ENCODE results near the gene DMGDH. TPM values are rescaled to one million over a fixed set of nuclear protein-coding genes. Genes with fewer than 3 reads are reported as not detected.

DMGDH gene
- total and polyA plus RNA-seq, 10 of the 15 experiments (the other 5 are each of a cell fraction or from before 2014, with no cell fraction given): 0.22 to 1.5 (median 0.44) TPM; not detected in 3

DNA sequence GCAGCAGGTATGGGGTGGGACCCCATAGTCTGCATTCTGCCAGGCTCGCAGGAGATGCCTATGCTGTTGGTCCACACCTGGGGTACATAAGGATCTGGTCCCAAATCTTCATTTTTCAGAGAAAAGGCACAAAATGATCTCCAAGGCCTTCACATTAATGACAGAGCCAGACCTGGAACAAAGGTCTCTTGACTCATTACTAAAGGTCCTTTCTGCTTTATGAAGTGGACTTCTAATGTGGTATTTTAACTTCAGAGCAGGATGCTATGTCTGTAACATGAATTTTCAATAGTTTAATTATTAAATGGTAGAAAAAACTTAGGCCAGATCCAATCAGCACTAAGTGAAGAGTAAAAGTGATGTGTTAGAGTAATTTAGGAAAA lies 38.0 kb downstream of the DMGDH start:
- H3K27me3 ChIP-seq (replicated peaks in 1 of 2; ENCODE audit: control insufficient read depth in 2 of 2, insufficient read depth in 2 of 2, low read length in 1 of 2): no peaks in the 10 kb centered on the region; a peak in 1 of 4 replicates
- H4K20me1 ChIP-seq (ENCODE audit: control insufficient read depth, insufficient read depth): no peaks in the 10 kb centered on the region
- no peaks in the 10 kb centered on the region for H3K79me2 ChIP-seq (ENCODE audit: control insufficient read depth, insufficient read depth, low read length)
- H3K4me2 ChIP-seq (ENCODE audit: control insufficient read depth, insufficient read depth): no peak overlapping the region
- in situ Hi-C loops (cut with MboI): no loop called here
- 43% methylated on average over 1 of the region's 1 CpG for WGBS (ENCODE audit: insufficient coverage, insufficient replicate concordance, low lambda C conversion rate, missing lambda C conversion rate)
- ChIA-PET SMC1A (ENCODE audit: uncharacterized antibody, unreplicated experiment) (no interaction called here), POLR2A (no interaction called here), CTCF (no interaction called here), RAD21 (ENCODE audit: unreplicated experiment) (no interaction called here)
- no peaks in the 10 kb centered on the region for H3K36me3 ChIP-seq (ENCODE audit: control insufficient read depth in 2 of 2, insufficient read depth in 2 of 2, low read length in 1 of 2)
- ATAC-seq: no peak
- H3K9ac ChIP-seq (ENCODE audit: control insufficient read depth, insufficient read depth, low read length): no peak overlapping the region
- H3K4me1 ChIP-seq (ENCODE audit: control insufficient read depth, insufficient read depth, low read length): no peaks in the 10 kb centered on the region
- H3K4me3 ChIP-seq: no peak overlapping the region
- intact Hi-C loops (cut with micrococcal nuclease; ENCODE audit: unreplicated experiment): no loop called here
- no peak overlapping the region for H3K27ac ChIP-seq (ENCODE audit: control insufficient read depth, insufficient read depth)
- H2AFZ ChIP-seq (ENCODE audit: control insufficient read depth, low read depth, low read length): no peak overlapping the region
- no peaks in the 10 kb centered on the region for H3K9me3 ChIP-seq (replicated peaks; ENCODE audit: control insufficient read depth, insufficient read depth, low read length)
- no peak for DNase-seq (ENCODE audit: low read depth, low spot score)
- no TSS peak for BruUV-seq (replicated peaks)
- no peak for TF ChIP-seq ATF7 (IDR thresholded peaks at IDR 0.05; ENCODE audit: low read depth)
- no peak for TF ChIP-seq NR2C2 (IDR thresholded peaks at IDR 0.05; ENCODE audit: borderline replicate concordance, control insufficient read depth, insufficient read length, low read depth)
- no peak for TF ChIP-seq WRNIP1 (IDR thresholded peaks at IDR 0.05; ENCODE audit: borderline replicate concordance, low read depth, low read length)
- TF ChIP-seq EED (IDR thresholded peaks at IDR 0.05; ENCODE audit: low read depth): no peak
- no peak for TF ChIP-seq ASH2L (IDR thresholded peaks at IDR 0.05; ENCODE audit: borderline replicate concordance, low read depth)
- no peak for TF ChIP-seq PAX8 (IDR thresholded peaks at IDR 0.05)
- no peak for TF ChIP-seq RELA (IDR thresholded peaks at IDR 0.05; ENCODE audit: borderline replicate concordance, partially characterized antibody)
- TF ChIP-seq CBX5 (IDR thresholded peaks at IDR 0.05; ENCODE audit: low read depth): no peak
- TF ChIP-seq, protein P1, sequence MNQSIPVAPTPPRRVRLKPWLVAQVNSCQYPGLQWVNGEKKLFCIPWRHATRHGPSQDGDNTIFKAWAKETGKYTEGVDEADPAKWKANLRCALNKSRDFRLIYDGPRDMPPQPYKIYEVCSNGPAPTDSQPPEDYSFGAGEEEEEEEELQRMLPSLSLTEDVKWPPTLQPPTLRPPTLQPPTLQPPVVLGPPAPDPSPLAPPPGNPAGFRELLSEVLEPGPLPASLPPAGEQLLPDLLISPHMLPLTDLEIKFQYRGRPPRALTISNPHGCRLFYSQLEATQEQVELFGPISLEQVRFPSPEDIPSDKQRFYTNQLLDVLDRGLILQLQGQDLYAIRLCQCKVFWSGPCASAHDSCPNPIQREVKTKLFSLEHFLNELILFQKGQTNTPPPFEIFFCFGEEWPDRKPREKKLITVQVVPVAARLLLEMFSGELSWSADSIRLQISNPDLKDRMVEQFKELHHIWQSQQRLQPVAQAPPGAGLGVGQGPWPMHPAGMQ (IDR thresholded peaks at IDR 0.05; ENCODE audit: borderline replicate concordance): no peak
- TF ChIP-seq ESRRA (IDR thresholded peaks at IDR 0.05; ENCODE audit: low read length): no peak
- no peak for TF ChIP-seq SP1 (IDR thresholded peaks at IDR 0.05; ENCODE audit: low read depth, low read length)
- no peak for TF ChIP-seq MLLT1 (IDR thresholded peaks at IDR 0.05)
- TF ChIP-seq SREBF2 (IDR thresholded peaks at IDR 0.05; ENCODE audit: low read length): no peak
- no peak for TF ChIP-seq PML (IDR thresholded peaks at IDR 0.05; ENCODE audit: low read length)
- no peak for TF ChIP-seq RUNX3 (IDR thresholded peaks at IDR 0.05; ENCODE audit: low read length)
- TF ChIP-seq NRF1 (conservative IDR thresholded peaks at IDR 0.05; ENCODE audit: low read depth, low read length): no peak
- TF ChIP-seq CHD4 (IDR thresholded peaks at IDR 0.05): no peak
- TF ChIP-seq PKNOX1 (IDR thresholded peaks at IDR 0.05): no peak
- TF ChIP-seq MXI1 (IDR thresholded peaks at IDR 0.05; ENCODE audit: low read depth, low read length): no peak
- FAIRE-seq: no peak

Measured in GM12878 (cell line).